ENCODE results near the gene SPNS1. TPM values are rescaled to one million over a fixed set of nuclear protein-coding genes. Genes with fewer than 3 reads are reported as not detected.

The SPNS1 gene
- total and polyA plus RNA-seq, 2 of the 8 experiments (the other 6 are each of a cell fraction or from before 2014, with no cell fraction given), result 48.8 to 66.9 TPM

- no peak for TF ChIP-seq KDM1A (IDR thresholded peaks at IDR 0.05; ENCODE audit: borderline replicate concordance, low read length)
- TF ChIP-seq HDAC2 (IDR thresholded peaks at IDR 0.05; ENCODE audit: borderline replicate concordance in 1 of 2, low read depth in 2 of 2, low read length in 2 of 2), result no peak
- H2BK20ac ChIP-seq (ENCODE audit: low read length), result no peak overlapping the region
- H3K9ac ChIP-seq (replicated peaks in 1 of 4; ENCODE audit: extremely low read depth in 1 of 4, low read depth in 3 of 4, low read length in 3 of 4), result no peak overlapping the region
- FAIRE-seq (no peak), DNase-seq (ENCODE audit: low read depth in 1 of 2, low spot score in 2 of 2) (no peak)
- no peak overlapping the region for H3K18ac ChIP-seq (ENCODE audit: extremely low read depth, low read length)
- no peak overlapping the region for H4K8ac ChIP-seq (ENCODE audit: extremely low read depth, insufficient read depth, low read length)
- H2AK5ac ChIP-seq (ENCODE audit: low read depth, low read length), result no peak overlapping the region
- H3K4me3 ChIP-seq (ENCODE audit: extremely low read depth in 1 of 4, insufficient read depth in 2 of 4, low read depth in 3 of 4, low read length in 4 of 4), result no peak overlapping the region
- H2AFZ ChIP-seq (ENCODE audit: low read length), result no peak overlapping the region
- H3K4me2 ChIP-seq (ENCODE audit: insufficient read depth in 1 of 2, low read depth in 2 of 2, low read length in 2 of 2), result no peak overlapping the region
- no peaks in the 10 kb centered on the region for H3K9me3 ChIP-seq (ENCODE audit: insufficient read depth in 2 of 2, low read depth in 1 of 2, low read length in 1 of 2)
- no peak overlapping the region for H3K56ac ChIP-seq (replicated peaks; ENCODE audit: insufficient read length, low read depth, low read length)
- no peaks in the 10 kb centered on the region for H3K4me1 ChIP-seq (replicated peaks in 1 of 4; ENCODE audit: control insufficient read depth in 3 of 4, insufficient read depth in 4 of 4, low read length in 3 of 4)
- no peaks in the 10 kb centered on the region for H4K20me1 ChIP-seq (replicated peaks in 1 of 2; ENCODE audit: control insufficient read depth in 1 of 2, insufficient read depth in 2 of 2, low read length in 2 of 2)
- H2BK15ac ChIP-seq (ENCODE audit: low read length), result no peak overlapping the region
- H3K79me1 ChIP-seq (ENCODE audit: low read depth, low read length), result no peaks in the 10 kb centered on the region
- no peaks in the 10 kb centered on the region for H3K79me2 ChIP-seq (ENCODE audit: control insufficient read depth in 1 of 2, insufficient read depth in 2 of 2, low read length in 2 of 2)
- POLR2A ChIA-PET (ENCODE audit: partially characterized antibody), result no interaction called here
- H3K36me3 ChIP-seq (ENCODE audit: control insufficient read depth in 2 of 4, insufficient read depth in 4 of 4, low read length in 3 of 4), result no peaks in the 10 kb centered on the region
- H3K14ac ChIP-seq (ENCODE audit: insufficient read length), result no peak overlapping the region
- H3K4ac ChIP-seq (replicated peaks; ENCODE audit: insufficient read length, low read depth, low read length), result no peak overlapping the region
- no peak overlapping the region for H3K27ac ChIP-seq (ENCODE audit: low read depth, low read length)
- no peak overlapping the region for H4K91ac ChIP-seq (replicated peaks; ENCODE audit: insufficient read length, low read length)
- H4K5ac ChIP-seq (ENCODE audit: insufficient read length, low read depth, low read length), result no peak overlapping the region
- no peak overlapping the region for H2BK120ac ChIP-seq (replicated peaks; ENCODE audit: low read depth, low read length)
- no peak overlapping the region for H2BK12ac ChIP-seq (ENCODE audit: low read depth, low read length)
- no peak overlapping the region for H2BK5ac ChIP-seq (ENCODE audit: low read depth, low read length)
- H3K23me2 ChIP-seq (ENCODE audit: low read depth, low read length), result no peaks in the 10 kb centered on the region
- CTCF ChIA-PET (ENCODE audit: partially characterized antibody), result interaction anchor here (1.2 kb wide), 2 partner anchors 32 to 36 kb away, joined by 3 read pairs; no protein-coding TSS in a partner anchor
- no peaks in the 10 kb centered on the region for H3K27me3 ChIP-seq (replicated peaks in 1 of 4; ENCODE audit: control insufficient read depth in 3 of 4, extremely low read depth in 1 of 4, insufficient read depth in 3 of 4, low read length in 3 of 4)
- H3K23ac ChIP-seq (ENCODE audit: insufficient read length), result no peak overlapping the region
- WGBS, 2 experiments (ENCODE audit: extremely low coverage in 1 of 2, insufficient coverage in 1 of 2, insufficient read length in 1 of 2, insufficient replicate concordance in 2 of 2, low coverage in 1 of 2, low lambda C conversion rate in 2 of 2, missing lambda C conversion rate in 1 of 2), result 76% methylated on average over 3 of the region's 3 CpGs; no CpG with 5 or more reads in 1 of the 2 experiments
These were observed 40.0 kb downstream of the SPNS1 start for GRCh38 chr16:29014561-29015069.

All from H1 (cell line).